Tibial nerve (tissue), 3 donors: ENCODE results near the gene MAGED2.

ENCODE experiments used
- CTCF ChIP-seq, 5 experiments: fragments of 200-600 bp in 3 of 5; fragments of 450-650 bp in 2 of 5; sonication (generic) in 3 of 5; IDR thresholded peaks; one replicate each; pipeline ENCODE4 v1.5.1; 2016 to 2019; ENCODE audit warnings: antibody characterized with exemption in 5 of 5, mild to moderate bottlenecking in 3 of 5, moderate library complexity in 2 of 5
- POLR2A ChIP-seq, 2 donors: fragments of 450-650 bp; IDR thresholded peaks; one replicate each; pipeline ENCODE4 v1.6.1; 2017; ENCODE audit warnings: antibody characterized with exemption in 2 of 2, mild to moderate bottlenecking in 2 of 2, moderate library complexity in 2 of 2

GRCh38 chrX:54788446-54788845 is 19.1 kb upstream of the MAGED2 start:
- TF ChIP-seq CTCF (IDR thresholded peaks at IDR 0.05) (no peak), POLR2A (IDR thresholded peaks at IDR 0.05) (no peak)
